Type B pancreatic cell (in vitro differentiated cells): Measurements from ENCODE around the gene RAPGEF5. TPM values are rescaled to one million over a fixed set of nuclear protein-coding genes. Genes with fewer than 3 reads are reported as not detected.

ENCODE experiments used
- DNase-seq: peaks from one replicate; pipeline ENCODE4 v3.0.0; 2021; ENCODE audit warnings: mixed read lengths; ENCODE audit not compliant: unreplicated experiment; ENCODE audit errors: extremely low spot score
- H3K27ac Mint-ChIP-seq: 2 replicates; pipeline ENCODE4 v1.8.0; 2021; ENCODE audit warnings: mild to moderate bottlenecking, mixed read lengths
- H3K27me3 Mint-ChIP-seq: 2 replicates; pipeline ENCODE4 v1.8.0; 2021; ENCODE audit warnings: mixed read lengths
- H3K36me3 Mint-ChIP-seq: 2 replicates; pipeline ENCODE4 v1.8.0; 2021; ENCODE audit warnings: mixed read lengths
- H3K4me1 Mint-ChIP-seq: one replicate; pipeline ENCODE4 v1.8.0; 2021; ENCODE audit warnings: mixed read lengths; ENCODE audit not compliant: unreplicated experiment
- H3K4me3 Mint-ChIP-seq: 2 replicates; pipeline ENCODE4 v1.8.0; 2021; ENCODE audit warnings: mild to moderate bottlenecking, mixed read lengths
- H3K9me3 Mint-ChIP-seq: 2 replicates; pipeline ENCODE4 v1.8.0; 2021; ENCODE audit warnings: mixed read lengths
- total RNA-seq: library from RNA; stranded (reverse); gene quantifications from 2 replicates; pipeline ENCODE4 v1.2.1, GENCODE V29; 2021; ENCODE audit warnings: low replicate concordance
- TF ChIP-seq, protein P1 (sequence below): fragments of 200-600 bp; sonication (generic); conservative IDR thresholded peaks from 2 replicates; pipeline ENCODE4 v1.5.0; 2021; ENCODE audit warnings: antibody characterized with exemption, mild to moderate bottlenecking

The RAPGEF5 gene
- total RNA-seq, 1 donor from 2014 or later = 13.3 TPM

DNA sequence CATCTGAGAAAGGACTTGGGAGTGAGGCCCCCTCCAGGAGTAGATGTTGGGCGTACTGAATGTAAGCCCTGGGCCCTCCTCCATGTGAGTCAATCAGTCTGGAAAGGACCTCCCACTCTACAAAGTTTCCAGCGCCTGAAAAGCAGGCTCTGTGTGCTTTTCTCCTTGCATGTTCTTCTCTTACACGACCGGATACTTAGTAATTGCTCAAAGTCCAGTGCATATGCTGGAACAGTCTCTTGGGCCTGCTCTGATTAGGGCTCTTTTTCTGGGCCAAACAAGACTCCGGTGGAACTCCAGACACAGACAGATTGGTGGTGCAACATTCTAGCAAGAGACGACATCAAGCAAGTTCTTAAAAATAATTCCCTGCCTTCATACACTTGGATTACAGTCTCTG lies 38.3 kb upstream of the RAPGEF5 start:
- Mint-ChIP-seq H3K27me3 (peaks cover 4% of the 10 kb centered on the region), H3K27ac (no peak overlapping the region), H3K4me1 (peaks cover 8% of the 10 kb centered on the region), H3K4me3 (no peak overlapping the region), H3K36me3 (peaks cover 3% of the 10 kb centered on the region), H3K9me3 (no peaks in the 10 kb centered on the region)
- DNase-seq = no peak
- TF ChIP-seq, protein P1, sequence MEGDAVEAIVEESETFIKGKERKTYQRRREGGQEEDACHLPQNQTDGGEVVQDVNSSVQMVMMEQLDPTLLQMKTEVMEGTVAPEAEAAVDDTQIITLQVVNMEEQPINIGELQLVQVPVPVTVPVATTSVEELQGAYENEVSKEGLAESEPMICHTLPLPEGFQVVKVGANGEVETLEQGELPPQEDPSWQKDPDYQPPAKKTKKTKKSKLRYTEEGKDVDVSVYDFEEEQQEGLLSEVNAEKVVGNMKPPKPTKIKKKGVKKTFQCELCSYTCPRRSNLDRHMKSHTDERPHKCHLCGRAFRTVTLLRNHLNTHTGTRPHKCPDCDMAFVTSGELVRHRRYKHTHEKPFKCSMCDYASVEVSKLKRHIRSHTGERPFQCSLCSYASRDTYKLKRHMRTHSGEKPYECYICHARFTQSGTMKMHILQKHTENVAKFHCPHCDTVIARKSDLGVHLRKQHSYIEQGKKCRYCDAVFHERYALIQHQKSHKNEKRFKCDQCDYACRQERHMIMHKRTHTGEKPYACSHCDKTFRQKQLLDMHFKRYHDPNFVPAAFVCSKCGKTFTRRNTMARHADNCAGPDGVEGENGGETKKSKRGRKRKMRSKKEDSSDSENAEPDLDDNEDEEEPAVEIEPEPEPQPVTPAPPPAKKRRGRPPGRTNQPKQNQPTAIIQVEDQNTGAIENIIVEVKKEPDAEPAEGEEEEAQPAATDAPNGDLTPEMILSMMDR = no peak

DNA sequence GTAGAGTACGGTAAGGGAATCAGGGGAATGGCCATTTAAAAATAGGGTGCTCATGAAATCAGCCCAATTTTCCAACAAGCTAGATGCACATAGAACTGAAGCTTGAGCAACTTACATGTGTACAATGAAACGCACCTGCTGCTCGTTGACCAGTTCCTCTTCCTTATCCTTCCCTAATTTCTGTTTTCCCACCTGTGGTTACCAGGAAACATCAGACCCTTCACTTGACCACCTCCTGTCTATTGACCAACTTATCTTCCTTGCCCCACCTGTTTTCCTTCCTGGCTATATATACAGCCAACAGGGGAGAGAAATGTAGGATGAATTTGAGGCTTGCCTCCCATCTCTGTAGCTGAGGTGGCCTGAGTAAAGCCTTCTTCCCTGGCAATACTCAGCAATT lies 37.8 kb upstream of the RAPGEF5 start:
- Mint-ChIP-seq H3K9me3 (no peaks in the 10 kb centered on the region), H3K27me3 (peaks cover 4% of the 10 kb centered on the region), H3K36me3 (peaks cover 3% of the 10 kb centered on the region), H3K4me1 (peaks cover 8% of the 10 kb centered on the region), H3K4me3 (no peak overlapping the region), H3K27ac (no peak overlapping the region)
- TF ChIP-seq, protein P1 = no peak
- DNase-seq = no peak

DNA sequence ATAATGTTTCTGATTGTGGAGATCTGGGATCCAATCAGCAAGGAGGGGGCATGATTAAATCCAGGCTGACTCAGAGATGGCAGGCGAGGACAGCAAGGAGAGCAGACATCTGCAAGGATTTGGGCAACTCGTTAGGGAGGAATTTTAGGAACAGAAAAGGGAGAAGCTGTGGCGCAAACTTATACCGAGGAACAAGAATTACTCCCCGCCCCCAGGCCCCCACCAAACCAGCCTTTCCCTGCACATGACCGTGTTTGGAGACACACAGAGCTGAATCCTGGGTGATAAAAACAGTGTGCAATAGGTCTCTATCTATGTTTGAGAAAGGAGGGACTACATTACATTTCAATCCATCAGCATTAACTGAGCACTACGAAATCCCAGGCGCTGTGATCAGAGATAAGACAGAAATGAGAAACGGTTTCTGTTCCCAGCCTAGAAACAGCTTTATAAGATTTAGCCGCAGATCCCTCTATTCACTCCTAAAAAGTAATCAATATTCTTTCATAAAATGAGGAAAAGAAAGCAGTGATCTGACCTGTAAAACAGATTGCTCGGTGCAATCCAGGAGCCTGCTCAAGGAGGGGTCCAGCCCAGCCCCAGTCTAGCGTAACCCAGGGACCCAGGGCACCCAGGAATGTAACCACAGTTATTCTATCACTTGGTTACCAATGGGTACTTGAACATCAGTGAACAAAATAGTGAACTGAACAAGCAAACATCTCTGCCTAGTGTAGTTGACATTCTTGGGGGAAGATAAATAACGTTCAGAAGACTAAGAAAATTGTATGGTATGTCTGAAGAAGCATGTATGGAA lies 37.2 kb upstream of the RAPGEF5 start:
- TF ChIP-seq, protein P1 = no peak
- Mint-ChIP-seq H3K27me3 (peaks cover 3% of the 10 kb centered on the region), H3K27ac (peak overlapping the region; percentile 69), H3K4me1 (peaks cover 8% of the 10 kb centered on the region), H3K4me3 (no peak overlapping the region), H3K9me3 (no peaks in the 10 kb centered on the region), H3K36me3 (peaks cover 2% of the 10 kb centered on the region)
- no peak for DNase-seq

DNA sequence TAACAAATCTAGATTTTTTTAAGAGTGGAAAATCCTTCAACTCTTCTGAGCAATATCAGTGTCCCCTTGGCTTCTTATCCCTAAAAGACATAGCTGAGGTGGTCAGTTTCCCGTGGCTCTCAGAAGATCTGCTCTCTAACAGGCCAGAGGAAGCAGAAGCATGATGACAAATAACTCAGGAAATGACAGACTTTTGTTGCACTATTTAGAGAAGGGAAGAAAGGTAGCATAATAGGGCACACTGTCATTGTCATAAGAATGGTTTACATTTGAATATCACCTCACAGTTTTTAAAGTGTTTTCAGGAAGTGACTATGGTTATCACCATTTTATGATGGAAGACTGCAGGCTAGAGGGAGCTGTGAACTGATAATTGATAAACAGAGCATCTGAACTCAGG lies 33.6 kb upstream of the RAPGEF5 start:
- no peak overlapping the region for H3K4me3 Mint-ChIP-seq
- H3K4me1 Mint-ChIP-seq = peaks cover 8% of the 10 kb centered on the region
- H3K27ac Mint-ChIP-seq = peak overlapping the region; percentile 43
- no peak for DNase-seq
- TF ChIP-seq, protein P1 = no peak
- no peaks in the 10 kb centered on the region for H3K27me3 Mint-ChIP-seq
- no peaks in the 10 kb centered on the region for H3K36me3 Mint-ChIP-seq
- no peaks in the 10 kb centered on the region for H3K9me3 Mint-ChIP-seq

DNA sequence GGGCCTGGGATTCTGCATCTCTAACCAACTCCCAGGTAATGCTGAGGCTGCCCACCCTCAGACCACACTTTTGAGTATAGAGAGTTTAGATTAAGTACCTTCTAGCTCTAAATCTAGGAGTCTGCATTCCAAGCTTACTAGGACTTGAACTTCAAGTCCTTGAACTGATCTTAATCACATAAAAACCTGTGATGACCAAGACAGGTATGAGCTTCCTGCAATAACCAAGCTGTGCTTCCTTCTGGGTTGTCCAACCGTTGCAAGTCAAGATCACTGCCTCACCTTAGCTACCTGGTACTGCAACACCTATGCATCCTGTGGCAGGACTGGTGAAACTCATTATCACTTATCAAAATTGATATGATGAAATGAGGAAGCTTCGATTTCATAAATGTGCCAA lies 32.9 kb upstream of the RAPGEF5 start:
- Mint-ChIP-seq H3K4me3 (no peak overlapping the region), H3K4me1 (peaks cover 8% of the 10 kb centered on the region), H3K27me3 (no peaks in the 10 kb centered on the region), H3K9me3 (no peaks in the 10 kb centered on the region), H3K27ac (no peak overlapping the region), H3K36me3 (no peaks in the 10 kb centered on the region)
- TF ChIP-seq, protein P1 = no peak
- DNase-seq = no peak
